Measurements from ENCODE around the gene MSANTD1.
"Not testable (repeated sequence)": the region's sequence is repeated elsewhere in the genome, so short reads cannot be mapped to it uniquely, and the experiment has no call there.

Gene MSANTD1

DNA sequence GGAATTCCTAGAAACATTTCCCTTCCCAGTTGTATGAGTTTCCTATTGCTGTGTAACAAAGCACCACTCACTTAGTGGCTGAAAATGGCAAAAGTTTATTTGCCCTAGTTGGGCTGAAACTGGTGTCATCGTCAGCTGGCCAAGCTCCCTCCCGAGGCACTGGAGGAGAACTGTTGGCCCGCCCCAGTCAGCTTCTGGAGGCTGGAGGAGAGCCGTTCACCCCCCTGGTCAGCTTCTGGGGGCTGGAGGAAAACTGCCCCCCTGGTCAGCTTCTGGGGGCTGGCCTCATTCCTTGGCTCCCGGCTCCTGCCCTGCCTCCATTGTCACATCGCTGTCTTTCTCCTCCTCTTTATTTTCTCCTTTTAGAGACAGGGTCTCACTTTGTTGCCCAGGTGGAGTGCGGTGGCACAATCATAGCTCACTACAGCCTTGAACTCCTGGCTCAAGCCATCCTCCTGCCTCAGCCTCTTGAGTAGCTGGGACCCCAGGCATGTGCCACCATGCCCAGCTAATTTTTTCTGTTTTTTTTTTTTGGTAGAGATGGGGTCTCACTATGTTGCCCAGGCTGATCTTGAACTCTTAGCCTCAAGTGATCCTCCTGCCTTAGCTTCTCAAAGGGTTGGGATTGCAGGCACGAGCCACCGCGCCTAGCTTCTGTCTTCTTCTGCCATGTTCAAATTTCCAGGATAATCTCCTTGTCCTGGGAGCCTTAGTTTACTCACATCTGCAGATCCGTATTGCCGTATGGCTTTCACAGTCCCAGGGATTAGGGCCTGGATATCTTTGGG is 47.1 kb downstream of the MSANTD1 start:
- DNase-seq (ENCODE audit: extremely low read depth, low read depth) = no peak
- no peak for TF ChIP-seq CTCF (IDR thresholded peaks at IDR 0.05; ENCODE audit: low read depth, low read length, missing control alignments)
- H3K4me3 ChIP-seq (replicated peaks; ENCODE audit: low read depth, low read length) = no peak overlapping the region

DNA sequence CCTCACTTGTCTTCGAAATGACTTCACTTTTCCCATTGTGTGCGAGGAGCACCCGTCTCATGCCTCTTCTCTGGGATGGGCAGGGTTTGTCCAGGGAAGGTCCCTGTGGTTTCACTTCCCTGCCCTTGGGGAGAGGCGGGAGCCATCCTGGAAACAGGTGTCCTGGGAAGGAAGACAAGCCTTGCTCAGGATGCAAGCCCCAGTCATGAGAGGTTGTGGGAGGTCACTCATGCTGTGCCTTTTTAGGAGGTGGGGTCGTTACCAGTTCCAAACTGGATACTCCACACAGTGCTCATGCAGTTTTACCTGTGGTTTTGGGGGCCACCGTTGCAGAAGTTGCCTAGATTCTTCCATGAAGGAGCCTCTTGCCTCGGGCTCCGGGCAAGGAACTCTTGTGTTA is 47.7 kb downstream of the MSANTD1 start:
- no peak for TF ChIP-seq CTCF (IDR thresholded peaks at IDR 0.05; ENCODE audit: low read depth, low read length, missing control alignments)
- no peak for DNase-seq (ENCODE audit: extremely low read depth, low read depth)
- H3K4me3 ChIP-seq (replicated peaks; ENCODE audit: low read depth, low read length) = no peak overlapping the region

DNA sequence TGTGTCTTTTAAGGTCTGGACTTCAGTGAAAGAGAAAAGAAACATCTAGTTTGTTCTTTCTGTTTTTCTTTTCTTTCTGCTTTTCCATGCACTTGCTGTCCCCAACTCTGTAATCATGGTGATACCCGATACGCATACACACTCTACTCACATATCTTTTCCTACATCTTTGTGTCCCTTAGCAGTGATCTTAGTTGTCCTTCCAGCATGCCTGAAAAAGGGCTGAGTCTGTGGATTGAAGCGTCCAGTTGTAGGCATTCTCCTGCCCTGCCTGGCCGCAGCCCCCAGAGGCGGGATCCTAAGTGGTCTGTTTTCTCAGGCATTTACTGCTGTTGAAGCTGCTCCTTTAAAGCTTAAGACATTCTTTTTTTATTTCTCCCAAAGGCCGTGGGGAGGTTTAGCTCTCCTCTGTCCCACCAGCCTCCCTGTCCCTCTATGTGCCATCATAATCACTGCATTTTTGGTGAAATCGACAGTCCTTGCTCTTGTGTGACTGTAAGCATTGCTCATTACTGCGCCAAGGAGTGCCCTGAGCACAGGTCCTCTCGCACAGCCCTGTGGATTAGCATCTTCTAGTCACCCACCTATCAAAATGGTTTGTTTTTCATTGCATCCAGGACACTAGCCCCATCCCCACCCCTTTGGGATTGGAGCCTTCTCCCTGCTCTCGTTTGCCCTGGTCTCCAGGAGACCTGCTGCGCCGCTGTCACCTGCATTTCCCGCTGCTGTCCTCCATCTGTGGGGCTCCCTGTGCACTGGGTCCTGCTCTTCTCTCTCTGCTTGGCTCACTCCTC is 48.3 kb downstream of the MSANTD1 start:
- no peak for DNase-seq (ENCODE audit: extremely low read depth, low read depth)
- no peak for TF ChIP-seq CTCF (IDR thresholded peaks at IDR 0.05; ENCODE audit: low read depth, low read length, missing control alignments)
- H3K4me3 ChIP-seq (replicated peaks; ENCODE audit: low read depth, low read length) = no peak overlapping the region

DNA sequence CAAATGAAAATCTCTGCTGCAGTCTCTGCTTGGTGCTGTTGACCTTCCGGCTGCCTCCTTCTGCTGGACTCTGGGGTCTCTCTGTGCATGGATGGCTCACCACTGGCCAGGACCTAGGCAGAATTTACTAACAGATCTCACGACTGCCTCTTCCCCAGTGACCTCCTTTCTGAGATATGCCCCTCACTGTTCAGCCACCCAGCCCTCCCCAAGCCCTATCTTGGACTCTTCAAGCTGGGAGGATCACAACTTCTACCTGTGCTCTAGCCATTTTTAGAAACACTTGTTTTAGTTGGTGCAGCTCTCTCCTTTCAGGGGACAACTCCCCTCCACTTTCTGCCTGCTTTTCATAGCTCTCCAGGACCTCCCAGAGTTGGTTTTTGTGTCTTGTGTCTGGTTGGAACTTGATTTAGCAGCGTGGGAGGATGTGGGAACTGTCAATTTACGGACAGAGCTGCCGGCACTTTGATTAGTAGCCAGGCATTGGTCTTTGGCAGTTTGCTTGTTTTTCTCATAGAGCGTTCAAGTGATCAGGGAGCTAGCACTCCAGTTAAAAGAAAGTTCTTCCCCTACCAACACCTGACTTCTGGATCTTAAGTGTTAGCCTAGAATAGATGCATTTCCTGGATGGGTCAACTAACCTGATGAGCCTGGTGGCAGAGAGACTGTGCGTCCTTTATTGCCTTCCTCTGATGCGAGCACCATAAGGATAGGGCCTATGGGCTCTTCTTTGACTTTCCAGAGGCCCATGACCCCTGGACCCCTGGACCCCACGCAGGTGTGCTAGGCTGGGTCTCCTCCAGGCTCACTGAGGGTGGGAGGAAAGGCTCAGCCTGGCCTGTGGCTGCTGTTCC is 50.4 kb downstream of the MSANTD1 start:
- no peak for TF ChIP-seq CTCF (IDR thresholded peaks at IDR 0.05; ENCODE audit: low read depth, low read length, missing control alignments)
- no peak for DNase-seq (ENCODE audit: extremely low read depth, low read depth)
- no peak overlapping the region for H3K4me3 ChIP-seq (replicated peaks; ENCODE audit: low read depth, low read length)

- TF ChIP-seq CTCF (IDR thresholded peaks at IDR 0.05; ENCODE audit: low read depth, low read length, missing control alignments) = no peak
- H3K4me3 ChIP-seq (replicated peaks; ENCODE audit: low read depth, low read length) = no peak overlapping the region
- DNase-seq (ENCODE audit: extremely low read depth, low read depth) = no peak
Measured at GRCh38 chr4:3299976-3300671, 51.2 kb downstream of the MSANTD1 start.

DNA sequence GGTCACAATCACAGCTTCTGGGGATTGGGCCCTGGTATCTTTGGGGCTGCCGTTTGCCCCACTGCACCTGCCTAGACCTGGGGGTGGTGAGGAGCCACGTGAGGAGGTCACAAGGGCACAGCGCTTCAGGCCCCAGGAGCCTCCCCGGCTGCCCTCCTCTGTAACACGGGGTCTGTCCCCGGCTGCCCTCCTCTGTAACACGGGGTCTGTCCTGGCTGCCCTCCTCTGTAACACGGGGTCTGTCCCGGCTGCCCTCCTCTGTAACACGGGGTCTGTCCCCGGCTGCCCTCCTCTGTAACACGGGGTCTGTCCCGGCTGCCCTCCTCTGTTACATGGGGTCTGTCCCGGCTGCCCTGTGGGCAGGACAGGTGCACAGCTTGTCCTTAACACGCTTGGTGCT is 51.9 kb downstream of the MSANTD1 start:
- DNase-seq (ENCODE audit: extremely low read depth, low read depth); H3K4me3 ChIP-seq (replicated peaks; ENCODE audit: low read depth, low read length): not testable (repeated sequence)

Measured in HFF-Myc (cell line).